Stomach (tissue), 9 donors: ENCODE measurements around the gene JDP2. TPM values are rescaled to one million over a fixed set of nuclear protein-coding genes. Genes with fewer than 3 reads are reported as not detected.

Source experiments
- DNase-seq, 2 donors: peaks; one replicate each; pipeline versions ENCODE4 v3.0.0 to v3.0.0-alpha.2; 2013 to 2019
- H3K27ac ChIP-seq, 5 donors: fragments of 200-600 bp in 4 of 5; sonication (generic) in 4 of 5; one replicate each; pipeline ENCODE4 v1.5.1; 2013 to 2019; ENCODE audit warnings: mild to moderate bottlenecking in 1 of 5, moderate library complexity in 1 of 5
- H3K27me3 ChIP-seq, 3 donors: fragments of 200-600 bp; sonication (generic); one replicate each; pipeline ENCODE4 v1.5.1; 2017 to 2019; ENCODE audit warnings: mixed run types in 1 of 3
- H3K36me3 ChIP-seq, 4 donors: fragments of 200-600 bp; sonication (generic); 1 replicate in 3 of 4; 2 replicates in 1 of 4; pipeline ENCODE4 v1.5.1; 2016 to 2019
- H3K4me1 ChIP-seq, 4 donors: fragments of 200-600 bp; sonication (generic); one replicate each; pipeline ENCODE4 v1.5.1; 2016 to 2019
- H3K4me3 ChIP-seq, 4 donors: fragments of 200-600 bp; sonication (generic) in 3 of 4; one replicate each; pipeline ENCODE4 v1.5.1; 2016 to 2019; ENCODE audit warnings: mild to moderate bottlenecking in 1 of 4
- H3K9me3 ChIP-seq, 4 donors: fragments of 200-600 bp; sonication (generic); one replicate each; pipeline ENCODE4 v1.5.1; 2016 to 2019
- CTCF ChIP-seq, 7 experiments: fragments of 450-650 bp in 4 of 7; fragments of 200-600 bp in 3 of 7; sonication (generic) in 3 of 7; IDR thresholded peaks; one replicate each; pipeline ENCODE4 v1.5.1; 2016 to 2019; ENCODE audit warnings: antibody characterized with exemption in 7 of 7, control low read depth in 2 of 7, mild to moderate bottlenecking in 1 of 7
- EP300 ChIP-seq: sonication (generic); formaldehyde crosslinking; IDR thresholded peaks from one replicate; pipeline ENCODE4 v1.6.1; 2017; ENCODE audit warnings: antibody characterized with exemption
- POLR2A ChIP-seq, 4 donors: fragments of 450-650 bp; IDR thresholded peaks; one replicate each; pipeline ENCODE4 v1.6.1; 2016; ENCODE audit warnings: antibody characterized with exemption in 4 of 4, control low read depth in 2 of 4, mild to moderate bottlenecking in 1 of 4, moderate library complexity in 1 of 4
- POLR2AphosphoS5 ChIP-seq, 3 donors: sonication (generic); formaldehyde crosslinking; IDR thresholded peaks; one replicate each; pipeline ENCODE4 v1.6.1; 2016; ENCODE audit warnings: antibody characterized with exemption in 3 of 3
- WGBS, 5 donors: extraction: QIAGEN DNeasy Blood & Tissue Kit in 3 of 5; methylation state at CpG; one replicate each; pipeline versions ENCODE4 v1.1.5 to v1.1.7; 2013 to 2018; 5-methylcytosine and 5-hydroxymethylcytosine counted together
- intact Hi-C: fragments of 100-400 bp; cut with DNase I; formaldehyde crosslinking; loops from one replicate; pipeline ENCODE4 v1.15.1; 2023; ENCODE audit warnings: low total_unique reads
- polyA plus RNA-seq, 3 donors: library from polyadenylated mRNA; stranded (reverse); fragments of 200-250 nt; gene quantifications; one replicate each; pipeline ENCODE4 v1.2.3, GENCODE V29; 2013
- total RNA-seq, 5 donors: library from RNA; depleted of rRNA; stranded (reverse); fragments of >200 nt; gene quantifications; one replicate each; pipeline versions ENCODE4 v1.1.0 to v1.2.3, GENCODE V29; 2014 to 2016
- donor health status: healthy with polysubstance abuse.
- donor health status: Bipolar disorder and iron deficiency.
- donor health status: healthy.

Gene JDP2
- total and polyA plus RNA-seq, 8 donors = 10.3 to 145 (median 31.6) TPM

GRCh38 chr14:75519826-75520728 lies 92.3 kb downstream of the JDP2 start:
- Histone ChIP-seq H3K4me1 (peaks cover 0 to 31% (median 15%) of the 10 kb centered on the region in 4 donors), H3K27me3 (peaks cover 0 to 16% (median 0%) of the 10 kb centered on the region in 3 donors), H3K27ac (no peak overlapping the region), H3K36me3 (no peaks in the 10 kb centered on the region), H3K9me3 (no peaks in the 10 kb centered on the region), H3K4me3 (no peak overlapping the region)
- 77 to 87% (median 79%) methylated on average over 11 of the region's 11 CpGs for WGBS, 5 donors
- DNase-seq = no peak
- intact Hi-C loops = no loop called here
- no peak for TF ChIP-seq EP300
- TF ChIP-seq POLR2A (IDR thresholded peaks at IDR 0.05) = no peak
- no peak for TF ChIP-seq CTCF (IDR thresholded peaks at IDR 0.05)
- no peak for TF ChIP-seq POLR2AphosphoS5 (IDR thresholded peaks at IDR 0.05)

- peak overlapping the region in 3 of 5 donors; percentile 68 to 83 (median 73) for H3K27ac ChIP-seq
- intact Hi-C loops = no loop called here
These were observed 93.0 kb downstream of the JDP2 start for GRCh38 chr14:75520852-75521251.

DNA sequence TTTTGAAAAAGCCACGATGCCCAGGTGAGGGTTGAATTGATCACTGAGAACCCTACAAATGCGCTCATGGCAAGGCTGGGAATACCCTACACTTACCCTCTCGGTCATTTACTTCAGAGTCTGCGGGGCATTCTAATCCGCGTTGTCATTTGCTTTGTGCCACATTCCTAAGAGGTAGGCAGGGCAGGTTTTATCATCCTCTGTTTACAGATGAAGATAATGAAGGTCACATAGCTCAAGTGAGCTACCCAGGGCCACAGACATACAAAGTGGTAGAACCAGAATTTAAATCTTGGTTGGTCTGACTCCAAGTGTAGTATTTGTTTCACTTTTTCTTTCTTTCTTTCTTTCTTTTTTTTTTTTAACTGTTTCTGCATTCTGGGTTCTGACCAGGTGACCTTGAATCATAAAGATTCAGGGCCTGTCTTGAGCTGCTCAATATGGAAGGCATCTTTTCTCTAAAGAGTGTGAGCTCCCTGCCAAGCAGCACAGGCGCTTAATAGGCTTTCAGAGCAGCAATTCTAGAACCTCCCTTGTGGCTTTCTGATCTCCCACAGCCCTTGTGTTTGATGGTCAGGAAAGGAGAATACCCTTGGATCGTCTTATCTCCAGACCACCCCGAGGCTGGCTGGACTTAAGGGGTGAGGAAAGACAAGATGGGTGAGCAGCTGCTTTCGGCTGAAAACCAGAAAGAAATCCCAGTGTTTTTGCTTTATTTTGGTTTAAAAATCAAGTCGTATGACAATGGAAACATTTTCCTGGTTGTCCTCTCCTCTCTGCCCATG lies 93.8 kb downstream of the JDP2 start:
- DNase-seq = peak in 1 of 2 donors; percentile 66
- Histone ChIP-seq H3K36me3 (no peaks in the 10 kb centered on the region), H3K4me1 (peaks cover 0 to 24% (median 9%) of the 10 kb centered on the region in 4 donors), H3K4me3 (peak overlapping the region; percentile 26 to 53 (median 46)), H3K27ac (peak overlapping the region; percentile 68 to 83 (median 77)), H3K9me3 (no peaks in the 10 kb centered on the region), H3K27me3 (peaks cover 0 to 16% (median 0%) of the 10 kb centered on the region in 3 donors)
- intact Hi-C loops = no loop called here
- WGBS, 5 donors = 20 to 44% (median 33%) methylated on average over 11 of the region's 11 CpGs
- TF ChIP-seq POLR2AphosphoS5 (IDR thresholded peaks at IDR 0.05) (peak in 1 of 3 donors; percentile 61), EP300 (no peak), POLR2A (IDR thresholded peaks at IDR 0.05) (no peak)

More at GRCh38 chr14:75520852-75521251, 93.0 kb downstream of the JDP2 start:
- TF ChIP-seq POLR2A (IDR thresholded peaks at IDR 0.05) = no peak
- TF ChIP-seq POLR2AphosphoS5 (IDR thresholded peaks at IDR 0.05) = no peak
- TF ChIP-seq CTCF (IDR thresholded peaks at IDR 0.05) = no peak
- no peak for TF ChIP-seq EP300
- Histone ChIP-seq H3K4me1 (peaks cover 0 to 24% (median 11%) of the 10 kb centered on the region in 4 donors), H3K9me3 (no peaks in the 10 kb centered on the region), H3K4me3 (no peak overlapping the region), H3K27me3 (peaks cover 0 to 16% (median 0%) of the 10 kb centered on the region in 3 donors), H3K36me3 (no peaks in the 10 kb centered on the region)
- WGBS, 5 donors = 86 to 100% (median 88%) methylated on average over 3 of the region's 3 CpGs
- no peak for DNase-seq

GRCh38 chr14:75522224-75522982 lies 94.6 kb downstream of the JDP2 start, which contains the start of gene BATF:
TSS of gene BATF (plus strand) at chr14:75522469. CDS start at chr14:75522683, 214 bp downstream.
- intact Hi-C loops = no loop called here
- H3K4me1 ChIP-seq = peaks cover 0 to 24% (median 9%) of the 10 kb centered on the region in 4 donors
- H3K36me3 ChIP-seq = no peaks in the 10 kb centered on the region
- WGBS, 5 donors = 15 to 36% (median 26%) methylated on average over 11 to 13 of the region's 13 CpGs
- peaks cover 0 to 16% (median 0%) of the 10 kb centered on the region in 3 donors for H3K27me3 ChIP-seq
- H3K9me3 ChIP-seq = no peaks in the 10 kb centered on the region
- H3K4me3 ChIP-seq = peak within 1 kb of the TSS; percentile 26 to 53 (median 46)
- TF ChIP-seq POLR2A (IDR thresholded peaks at IDR 0.05) = peak in 1 of 4 donors; percentile 48
- peak in 2 of 3 donors; percentile 35 to 74 for TF ChIP-seq POLR2AphosphoS5 (IDR thresholded peaks at IDR 0.05)
- TF ChIP-seq EP300 = no peak
- DNase-seq = peak; percentile 58 to 63
- H3K27ac ChIP-seq = peak within 1 kb of the TSS; percentile 68 to 83 (median 77)
